HepG2 (cell line): ENCODE measurements around the gene C9orf50. TPM values are rescaled to one million over a fixed set of nuclear protein-coding genes. Genes with fewer than 3 reads are reported as not detected.
A peak's percentile ranks its signal among the peaks of the same experiment; 100 is the strongest.

Experiments used
- ATAC-seq: fragments of 200-7000 bp; cut with Tn5 transposase; 3 replicates; pipeline ENCODE4 v1.9.1; 2020; ENCODE audit warnings: mild to moderate bottlenecking, moderate library complexity
- BruUV-seq: library from RNA; stranded (reverse); fragments of 400-500 nt; replicated peaks from 2 replicates; lab custom pipeline; 2021; lab: Mats Ljungman, UMichigan
- CTCF ChIA-PET: fragments of 300-600 bp; formaldehyde crosslinking; extraction: SDS; loops from one replicate; lab custom pipeline; 2021; ENCODE audit warnings: low total read pairs, inconsistent platforms, low intra/inter-chr PET ratio; lab: Yijun Ruan, JAX
- POLR2A ChIA-PET: fragments of 350-600 bp; sonication (Branson Sonifier 250); formaldehyde crosslinking; loops from one replicate; lab custom pipeline; 2020; ENCODE audit warnings: antibody characterized with exemption, inconsistent platforms; lab: Yijun Ruan, JAX
- DNase-seq: peaks from one replicate; pipeline ENCODE4 v3.0.0-alpha.2; 2015; ENCODE audit warnings: low spot score
- FAIRE-seq: peaks from 3 replicates; lab custom pipeline; 2011; peaks lifted over from hg19 to GRCh38; lab: Jason Lieb, UNC
- H2AFZ ChIP-seq: one replicate; pipeline ENCODE4 v1.6.1; 2011; ENCODE audit warnings: low read length, inconsistent platforms
- H3K27ac ChIP-seq: fragments of 300-600 bp; 3 replicates; pipeline ENCODE4 v1.8.0; 2011; ENCODE audit warnings: mixed run types, mild to moderate bottlenecking, mixed read lengths, low read length, inconsistent platforms; ENCODE audit not compliant: insufficient read depth; ENCODE audit errors: extremely low read length
- H3K27me3 ChIP-seq, 2 experiments: fragments of 200-600 bp in 1 of 2; 2 replicates in 1 of 2; 3 replicates in 1 of 2; pipeline versions ENCODE4 v1.6.0 to v1.8.0; 2011; ENCODE audit warnings: low read length in 2 of 2, mild to moderate bottlenecking in 2 of 2, moderate library complexity in 2 of 2, inconsistent platforms in 1 of 2; ENCODE audit not compliant: insufficient read depth in 2 of 2, control insufficient read depth in 1 of 2
- H3K36me3 ChIP-seq, 2 experiments: fragments of 200-600 bp in 1 of 2; replicated peaks in 1 of 2; 2 replicates in 1 of 2; 3 replicates in 1 of 2; pipeline versions ENCODE4 v1.5.1 to v1.8.0; 2011; ENCODE audit warnings: low read length in 2 of 2, inconsistent platforms in 1 of 2; ENCODE audit not compliant: insufficient read depth in 2 of 2, control insufficient read depth in 1 of 2
- H3K4me1 ChIP-seq: 2 replicates; pipeline ENCODE4 v1.5.1; 2012; ENCODE audit warnings: low read length, inconsistent platforms; ENCODE audit not compliant: insufficient read depth
- H3K4me2 ChIP-seq: 2 replicates; pipeline ENCODE4 v1.6.0; 2011; ENCODE audit warnings: low read depth, low read length, inconsistent platforms
- H3K4me3 ChIP-seq, 3 experiments: fragments of 200-600 bp in 1 of 3; sonication (generic), shearing (Covaris generic) in 1 of 3; replicated peaks in 1 of 3; 2 replicates each; pipeline ENCODE4 v1.5.1; 2011 to 2016; ENCODE audit warnings: low read length in 3 of 3, inconsistent platforms in 2 of 3, low read depth in 2 of 3, mild to moderate bottlenecking in 2 of 3, control low read depth in 1 of 3, mixed read lengths in 1 of 3; ENCODE audit not compliant: insufficient read depth in 1 of 3
- H3K79me2 ChIP-seq: one replicate; pipeline ENCODE4 v1.6.1; 2011; ENCODE audit warnings: low read length, inconsistent platforms; ENCODE audit not compliant: insufficient read depth
- H3K9ac ChIP-seq: 2 replicates; pipeline ENCODE4 v1.6.0; 2011; ENCODE audit warnings: mild to moderate bottlenecking, low read depth, low read length, inconsistent platforms; ENCODE audit not compliant: insufficient read depth
- H3K9me3 ChIP-seq: 2 replicates; pipeline ENCODE4 v1.5.1; 2012; ENCODE audit warnings: mild to moderate bottlenecking, low read length
- H4K20me1 ChIP-seq: 2 replicates; pipeline ENCODE4 v1.6.0; 2011; ENCODE audit warnings: inconsistent platforms, mild to moderate bottlenecking, low read length, moderate library complexity; ENCODE audit not compliant: insufficient read depth
- ATF1 ChIP-seq: IDR thresholded peaks from 2 replicates; pipeline ENCODE4 v1.6.1; 2016; ENCODE audit warnings: mild to moderate bottlenecking, control low read depth
- HDAC1 ChIP-seq: sonication (generic); formaldehyde crosslinking; IDR thresholded peaks from 2 replicates; pipeline ENCODE4 v1.5.1; 2020; ENCODE audit warnings: mild to moderate bottlenecking, missing genetic modification reagents
- ZNF251 ChIP-seq: sonication (generic); formaldehyde crosslinking; IDR thresholded peaks from 2 replicates; pipeline ENCODE4 v1.9.0; 2021; ENCODE audit warnings: mild to moderate bottlenecking, missing genetic modification reagents
- ZNF816 ChIP-seq: sonication (generic); formaldehyde crosslinking; IDR thresholded peaks from 2 replicates; pipeline ENCODE4 v1.8.0; 2022; ENCODE audit warnings: missing genetic modification reagents, mild to moderate bottlenecking, borderline replicate concordance
- WGBS: methylation state at CpG from one replicate; pipeline ENCODE4 v1.1.6; 2017; ENCODE audit warnings: low lambda C conversion rate; 5-methylcytosine and 5-hydroxymethylcytosine counted together
- in situ Hi-C: cut with HindIII; loops from 2 replicates; pipeline ENCODE4 v1.10.0; 2017; ENCODE audit warnings: low pct_unique_long_range_greater_than_20kb; ENCODE audit not compliant: extremely low pct_ligation_motif_present
- intact Hi-C: fragments of 100-400 bp; cut with micrococcal nuclease; formaldehyde crosslinking; loops from one replicate; pipeline ENCODE4 v1.10.0; 2022; ENCODE audit not compliant: unreplicated experiment
- polyA plus RNA-seq, 8 experiments: library from polyadenylated mRNA; depleted of rRNA in 3 of 8; stranded (reverse) in 7 of 8; unstranded in 1 of 8; fragments of >200 nt; fragmentation: Illumina TruSeq in 4 of 8; extraction: Trizol in 4 of 8; gene quantifications; 2 replicates each; pipeline versions ENCODE4 v1.2.1 to v1.2.3, GENCODE V29; 2011 to 2016; ENCODE audit warnings: low read depth in 4 of 8, missing spikeins in 1 of 8, mixed read lengths in 1 of 8; ENCODE audit not compliant: insufficient read depth in 1 of 8
- total RNA-seq, 5 experiments: library from RNA; depleted of rRNA; stranded (reverse); fragments of >200 nt; fragmentation: Illumina TruSeq; extraction: Trizol; gene quantifications; 2 replicates each; pipeline ENCODE4 v1.2.3, GENCODE V29; 2016; ENCODE audit warnings: low read depth in 1 of 5
- TF ChIP-seq, protein P1 (sequence below): sonication (generic); formaldehyde crosslinking; IDR thresholded peaks from 2 replicates; pipeline ENCODE4 v1.9.0; 2021; ENCODE audit warnings: mild to moderate bottlenecking, missing genetic modification reagents

C9orf50 gene
- total and polyA plus RNA-seq, 2 of the 13 experiments (the other 11 are each of a cell fraction or from before 2014, with no cell fraction given), result not detected

- DNase-seq (no peak), ATAC-seq (no peak)
- in situ Hi-C loops, result no loop called here
- POLR2A ChIA-PET, result interaction anchor here (1.3 to 2.5 kb wide), 4 partner anchors 19 to 398 kb away, joined by 5 to 19 read pairs (median 6); partner anchors contain the start of gene IER5L
- Histone ChIP-seq H3K4me1 (peaks cover 62% of the 10 kb centered on the region), H3K27ac (peak overlapping the region; percentile 20)
- no peak for TF ChIP-seq ZNF251 (CRISPR knock-in tag)
- no peak for TF ChIP-seq ATF1 (CRISPR knock-in tag)
- no peak for TF ChIP-seq ZNF816
- TF ChIP-seq HDAC1 (CRISPR knock-in tag), result no peak
- TF ChIP-seq, protein P1, sequence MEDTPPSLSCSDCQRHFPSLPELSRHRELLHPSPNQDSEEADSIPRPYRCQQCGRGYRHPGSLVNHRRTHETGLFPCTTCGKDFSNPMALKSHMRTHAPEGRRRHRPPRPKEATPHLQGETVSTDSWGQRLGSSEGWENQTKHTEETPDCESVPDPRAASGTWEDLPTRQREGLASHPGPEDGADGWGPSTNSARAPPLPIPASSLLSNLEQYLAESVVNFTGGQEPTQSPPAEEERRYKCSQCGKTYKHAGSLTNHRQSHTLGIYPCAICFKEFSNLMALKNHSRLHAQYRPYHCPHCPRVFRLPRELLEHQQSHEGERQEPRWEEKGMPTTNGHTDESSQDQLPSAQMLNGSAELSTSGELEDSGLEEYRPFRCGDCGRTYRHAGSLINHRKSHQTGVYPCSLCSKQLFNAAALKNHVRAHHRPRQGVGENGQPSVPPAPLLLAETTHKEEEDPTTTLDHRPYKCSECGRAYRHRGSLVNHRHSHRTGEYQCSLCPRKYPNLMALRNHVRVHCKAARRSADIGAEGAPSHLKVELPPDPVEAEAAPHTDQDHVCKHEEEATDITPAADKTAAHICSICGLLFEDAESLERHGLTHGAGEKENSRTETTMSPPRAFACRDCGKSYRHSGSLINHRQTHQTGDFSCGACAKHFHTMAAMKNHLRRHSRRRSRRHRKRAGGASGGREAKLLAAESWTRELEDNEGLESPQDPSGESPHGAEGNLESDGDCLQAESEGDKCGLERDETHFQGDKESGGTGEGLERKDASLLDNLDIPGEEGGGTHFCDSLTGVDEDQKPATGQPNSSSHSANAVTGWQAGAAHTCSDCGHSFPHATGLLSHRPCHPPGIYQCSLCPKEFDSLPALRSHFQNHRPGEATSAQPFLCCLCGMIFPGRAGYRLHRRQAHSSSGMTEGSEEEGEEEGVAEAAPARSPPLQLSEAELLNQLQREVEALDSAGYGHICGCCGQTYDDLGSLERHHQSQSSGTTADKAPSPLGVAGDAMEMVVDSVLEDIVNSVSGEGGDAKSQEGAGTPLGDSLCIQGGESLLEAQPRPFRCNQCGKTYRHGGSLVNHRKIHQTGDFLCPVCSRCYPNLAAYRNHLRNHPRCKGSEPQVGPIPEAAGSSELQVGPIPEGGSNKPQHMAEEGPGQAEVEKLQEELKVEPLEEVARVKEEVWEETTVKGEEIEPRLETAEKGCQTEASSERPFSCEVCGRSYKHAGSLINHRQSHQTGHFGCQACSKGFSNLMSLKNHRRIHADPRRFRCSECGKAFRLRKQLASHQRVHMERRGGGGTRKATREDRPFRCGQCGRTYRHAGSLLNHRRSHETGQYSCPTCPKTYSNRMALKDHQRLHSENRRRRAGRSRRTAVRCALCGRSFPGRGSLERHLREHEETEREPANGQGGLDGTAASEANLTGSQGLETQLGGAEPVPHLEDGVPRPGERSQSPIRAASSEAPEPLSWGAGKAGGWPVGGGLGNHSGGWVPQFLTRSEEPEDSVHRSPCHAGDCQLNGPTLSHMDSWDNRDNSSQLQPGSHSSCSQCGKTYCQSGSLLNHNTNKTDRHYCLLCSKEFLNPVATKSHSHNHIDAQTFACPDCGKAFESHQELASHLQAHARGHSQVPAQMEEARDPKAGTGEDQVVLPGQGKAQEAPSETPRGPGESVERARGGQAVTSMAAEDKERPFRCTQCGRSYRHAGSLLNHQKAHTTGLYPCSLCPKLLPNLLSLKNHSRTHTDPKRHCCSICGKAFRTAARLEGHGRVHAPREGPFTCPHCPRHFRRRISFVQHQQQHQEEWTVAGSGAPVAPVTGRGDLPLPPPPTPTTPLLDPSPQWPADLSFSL (CRISPR knock-in tag), result peak; percentile 72
- TF ChIP-seq, all 625 proteins: peak for 1
- no peaks in the 10 kb centered on the region; a peak in 1 of 5 replicates for H3K27me3 ChIP-seq
- BruUV-seq, result no TSS peak
- no peak overlapping the region for H3K4me3 ChIP-seq
- CTCF ChIA-PET, result no interaction called here
- H3K9me3 ChIP-seq, result peaks cover 7% of the 10 kb centered on the region; the same call in 1 of the 2 replicates
- no peaks in the 10 kb centered on the region for H3K36me3 ChIP-seq
- intact Hi-C loops, result no loop called here
- H3K4me2 ChIP-seq, result no peak overlapping the region
- WGBS, result 85% methylated on average over 9 of the region's 9 CpGs
- no peaks in the 10 kb centered on the region for H4K20me1 ChIP-seq
- H3K79me2 ChIP-seq, result peaks cover under 1% of the 10 kb centered on the region
- FAIRE-seq, result no peak
- H3K9ac ChIP-seq, result no peak overlapping the region; the same call in 1 of the 2 replicates
- no peak overlapping the region for H2AFZ ChIP-seq
These were observed 45.1 kb downstream of the C9orf50 start for GRCh38 chr9:129575818-129576217.
